Measurements from ENCODE around the gene BTF3L4. TPM values are rescaled to one million over a fixed set of nuclear protein-coding genes. Genes with fewer than 3 reads are reported as not detected.
"Not testable (repeated sequence)": the region's sequence is repeated elsewhere in the genome, so short reads cannot be mapped to it uniquely, and the experiment has no call there.

BTF3L4 gene
- polyA plus RNA-seq, 4 donors: 76.5 to 90.9 (median 86.9) TPM

- peak; percentile 76 to 87 (median 82) for DNase-seq (ENCODE audit: low read depth in 4 of 4, low spot score in 3 of 4)
Measured at GRCh38 chr1:52055066-52055865, 829 bp upstream of the BTF3L4 start, which contains the start of gene TXNDC12. Gene TXNDC12 (minus strand): TSS chr1:52055191. CDS start chr1:52055096, 95 bp downstream.

- DNase-seq (ENCODE audit: low read depth in 4 of 4, low spot score in 3 of 4): no peak
Measured at GRCh38 chr1:52055866-52056162, 281 bp upstream of the BTF3L4 start.

- DNase-seq (ENCODE audit: low read depth in 4 of 4, low spot score in 3 of 4): no peak
Measured at GRCh38 chr1:52056937-52057231, 789 bp downstream of the BTF3L4 start.

GRCh38 chr1:52057255-52057654, 1.2 kb downstream of the BTF3L4 start:
- DNase-seq (ENCODE audit: low read depth in 4 of 4, low spot score in 3 of 4): no peak

- no peak for DNase-seq (ENCODE audit: low read depth in 4 of 4, low spot score in 3 of 4)
Measured at GRCh38 chr1:52057876-52058415, 1.9 kb downstream of the BTF3L4 start.

- no peak for DNase-seq (ENCODE audit: low read depth in 4 of 4, low spot score in 3 of 4)
Measured at GRCh38 chr1:52059321-52059720, 3.2 kb downstream of the BTF3L4 start.

GRCh38 chr1:52059888-52060287, 3.8 kb downstream of the BTF3L4 start:
- no peak for DNase-seq (ENCODE audit: low read depth in 4 of 4, low spot score in 3 of 4)

- DNase-seq (ENCODE audit: low read depth in 4 of 4, low spot score in 3 of 4): no peak
Measured at GRCh38 chr1:52060822-52061221, 4.7 kb downstream of the BTF3L4 start.

- DNase-seq (ENCODE audit: low read depth in 4 of 4, low spot score in 3 of 4): no peak
Measured at GRCh38 chr1:52063192-52063591, 7.1 kb downstream of the BTF3L4 start.

- DNase-seq (ENCODE audit: low read depth in 4 of 4, low spot score in 3 of 4): no peak
Measured at GRCh38 chr1:52070704-52071103, 14.6 kb downstream of the BTF3L4 start.

GRCh38 chr1:52072291-52072690, 16.2 kb downstream of the BTF3L4 start:
- DNase-seq (ENCODE audit: low read depth in 4 of 4, low spot score in 3 of 4): no peak

GRCh38 chr1:52077277-52077676, 21.2 kb downstream of the BTF3L4 start:
- not testable (repeated sequence) for DNase-seq (ENCODE audit: low read depth in 4 of 4, low spot score in 3 of 4)

- DNase-seq (ENCODE audit: low read depth in 4 of 4, low spot score in 3 of 4): no peak
Measured at GRCh38 chr1:52080014-52080415, 23.9 kb downstream of the BTF3L4 start.

GRCh38 chr1:52087892-52088291, 31.8 kb downstream of the BTF3L4 start:
- not testable (repeated sequence) for DNase-seq (ENCODE audit: low read depth in 4 of 4, low spot score in 3 of 4)

GRCh38 chr1:52094300-52094699, 38.2 kb downstream of the BTF3L4 start:
- DNase-seq (ENCODE audit: low read depth in 4 of 4, low spot score in 3 of 4): not testable (repeated sequence)

GRCh38 chr1:52096216-52096615, 40.1 kb downstream of the BTF3L4 start:
- no peak for DNase-seq (ENCODE audit: low read depth in 4 of 4, low spot score in 3 of 4)

GRCh38 chr1:52098139-52098871, 42.2 kb downstream of the BTF3L4 start:
- DNase-seq (ENCODE audit: low read depth in 4 of 4, low spot score in 3 of 4): no peak

GRCh38 chr1:52102336-52103013, 46.4 kb downstream of the BTF3L4 start:
- DNase-seq (ENCODE audit: low read depth in 4 of 4, low spot score in 3 of 4): no peak

- no peak for DNase-seq (ENCODE audit: low read depth in 4 of 4, low spot score in 3 of 4)
Measured at GRCh38 chr1:52111492-52111891, 55.4 kb downstream of the BTF3L4 start.

- no peak for DNase-seq (ENCODE audit: low read depth in 4 of 4, low spot score in 3 of 4)
Measured at GRCh38 chr1:52112489-52112888, 56.4 kb downstream of the BTF3L4 start.

- no peak for DNase-seq (ENCODE audit: low read depth in 4 of 4, low spot score in 3 of 4)
Measured at GRCh38 chr1:52119301-52120079, 63.4 kb downstream of the BTF3L4 start.
